ENCODE results near the gene TGFB3. TPM values are rescaled to one million over a fixed set of nuclear protein-coding genes. Genes with fewer than 3 reads are reported as not detected.
A peak's percentile ranks its signal among the peaks of the same experiment; 100 is the strongest.

TGFB3 gene
- total and polyA plus RNA-seq, 12 donors: 12.7 to 102 (median 45.0) TPM

DNA sequence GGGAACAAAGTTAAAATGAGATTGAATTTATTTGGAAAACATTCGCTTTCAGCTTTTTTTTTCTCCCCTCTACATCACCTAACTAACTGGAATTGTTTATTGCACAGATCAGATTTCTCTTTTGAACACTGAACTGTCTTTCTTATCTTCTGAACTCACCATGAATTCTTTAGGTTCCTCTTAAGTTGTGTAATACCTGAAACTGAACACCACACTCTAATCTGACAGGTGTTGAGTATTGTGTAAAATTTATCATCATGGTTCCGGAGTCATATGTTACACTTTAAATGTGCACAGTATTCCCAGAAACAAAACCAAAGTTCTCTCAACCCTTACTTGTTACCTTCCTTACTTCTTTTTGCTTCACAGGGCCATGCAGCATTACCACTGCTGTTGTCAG is 66.8 kb downstream of the TGFB3 start:
- no peaks in the 10 kb centered on the region for H3K36me3 ChIP-seq (replicated peaks in 1 of 2)
- no peak overlapping the region for H3K27ac ChIP-seq
- H3K9me3 ChIP-seq (replicated peaks in 1 of 3): no peaks in the 10 kb centered on the region
- no peak for DNase-seq
- no peaks in the 10 kb centered on the region for H3K4me1 ChIP-seq (replicated peaks in 1 of 2)
- H3K4me3 ChIP-seq: no peak overlapping the region
- H3K27me3 ChIP-seq: no peaks in the 10 kb centered on the region
- intact Hi-C loops (cut with DNase I): no loop called here
- TF ChIP-seq, protein P1, sequence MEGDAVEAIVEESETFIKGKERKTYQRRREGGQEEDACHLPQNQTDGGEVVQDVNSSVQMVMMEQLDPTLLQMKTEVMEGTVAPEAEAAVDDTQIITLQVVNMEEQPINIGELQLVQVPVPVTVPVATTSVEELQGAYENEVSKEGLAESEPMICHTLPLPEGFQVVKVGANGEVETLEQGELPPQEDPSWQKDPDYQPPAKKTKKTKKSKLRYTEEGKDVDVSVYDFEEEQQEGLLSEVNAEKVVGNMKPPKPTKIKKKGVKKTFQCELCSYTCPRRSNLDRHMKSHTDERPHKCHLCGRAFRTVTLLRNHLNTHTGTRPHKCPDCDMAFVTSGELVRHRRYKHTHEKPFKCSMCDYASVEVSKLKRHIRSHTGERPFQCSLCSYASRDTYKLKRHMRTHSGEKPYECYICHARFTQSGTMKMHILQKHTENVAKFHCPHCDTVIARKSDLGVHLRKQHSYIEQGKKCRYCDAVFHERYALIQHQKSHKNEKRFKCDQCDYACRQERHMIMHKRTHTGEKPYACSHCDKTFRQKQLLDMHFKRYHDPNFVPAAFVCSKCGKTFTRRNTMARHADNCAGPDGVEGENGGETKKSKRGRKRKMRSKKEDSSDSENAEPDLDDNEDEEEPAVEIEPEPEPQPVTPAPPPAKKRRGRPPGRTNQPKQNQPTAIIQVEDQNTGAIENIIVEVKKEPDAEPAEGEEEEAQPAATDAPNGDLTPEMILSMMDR (IDR thresholded peaks at IDR 0.05): no peak
- TF ChIP-seq POLR2A (IDR thresholded peaks at IDR 0.05): no peak
- WGBS, 4 donors: 96 to 100% (median 98%) methylated on average over 2 of the region's 2 CpGs

DNA sequence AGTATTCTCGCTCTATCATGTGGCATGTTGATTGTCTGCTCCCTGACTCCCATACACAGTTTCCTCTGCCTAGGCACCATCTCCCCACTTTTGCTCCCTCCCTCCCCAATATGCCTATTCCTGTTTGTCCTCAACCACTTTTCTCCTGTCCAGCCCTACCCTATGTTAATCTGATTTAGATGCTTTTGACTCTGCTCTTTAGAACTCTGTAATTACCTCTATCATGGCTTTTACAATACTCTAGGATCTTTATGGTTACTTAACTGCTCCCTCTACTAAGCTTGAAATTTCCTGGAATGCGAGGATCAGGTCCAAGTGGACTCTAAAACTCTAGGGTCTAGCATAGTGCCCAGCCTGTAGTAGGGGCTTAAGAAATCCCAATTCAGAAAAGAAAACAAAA is 68.6 kb downstream of the TGFB3 start:
- Histone ChIP-seq H3K27me3 (no peaks in the 10 kb centered on the region), H3K36me3 (replicated peaks in 1 of 2) (no peaks in the 10 kb centered on the region), H3K27ac (no peak overlapping the region), H3K9me3 (replicated peaks in 1 of 3) (no peaks in the 10 kb centered on the region), H3K4me1 (replicated peaks in 1 of 2) (no peaks in the 10 kb centered on the region), H3K4me3 (no peak overlapping the region)
- WGBS, 4 donors: 90 to 99% (median 97%) methylated on average over 2 of the region's 2 CpGs
- DNase-seq: no peak
- intact Hi-C loops (cut with DNase I): no loop called here
- TF ChIP-seq POLR2A (IDR thresholded peaks at IDR 0.05): no peak
- TF ChIP-seq, protein P1 (IDR thresholded peaks at IDR 0.05): no peak

DNA sequence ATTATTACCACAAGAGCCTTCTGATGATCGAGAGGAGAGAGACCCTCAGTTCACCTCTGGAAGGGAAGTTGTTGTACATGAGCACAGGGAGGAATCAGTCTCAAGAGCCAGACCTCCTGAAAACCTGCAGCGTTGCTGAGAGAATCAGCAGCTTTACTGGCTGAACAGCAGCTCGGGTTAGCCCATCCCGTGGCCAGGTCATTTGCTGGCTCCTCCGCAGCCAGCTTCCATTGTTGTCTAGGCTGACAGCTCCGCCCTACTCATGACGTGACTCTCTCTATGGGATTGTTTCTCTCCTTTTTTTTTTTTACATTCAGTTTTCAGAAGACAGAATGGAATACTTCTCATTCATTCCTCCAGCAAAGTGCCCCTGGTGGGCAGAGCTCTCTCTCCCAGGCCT is 69.9 kb downstream of the TGFB3 start:
- H3K4me1 ChIP-seq (replicated peaks in 1 of 2): no peaks in the 10 kb centered on the region
- intact Hi-C loops (cut with DNase I): no loop called here
- 72 to 75% (median 74%) methylated on average over 7 of the region's 7 CpGs for WGBS, 4 donors
- no peaks in the 10 kb centered on the region for H3K27me3 ChIP-seq
- no peaks in the 10 kb centered on the region for H3K9me3 ChIP-seq (replicated peaks in 1 of 3)
- no peak overlapping the region for H3K27ac ChIP-seq
- peak in 1 of 7 donors; percentile 57 for DNase-seq
- no peaks in the 10 kb centered on the region for H3K36me3 ChIP-seq (replicated peaks in 1 of 2)
- no peak overlapping the region for H3K4me3 ChIP-seq
- TF ChIP-seq, protein P1 (IDR thresholded peaks at IDR 0.05): no peak
- no peak for TF ChIP-seq POLR2A (IDR thresholded peaks at IDR 0.05)

DNA sequence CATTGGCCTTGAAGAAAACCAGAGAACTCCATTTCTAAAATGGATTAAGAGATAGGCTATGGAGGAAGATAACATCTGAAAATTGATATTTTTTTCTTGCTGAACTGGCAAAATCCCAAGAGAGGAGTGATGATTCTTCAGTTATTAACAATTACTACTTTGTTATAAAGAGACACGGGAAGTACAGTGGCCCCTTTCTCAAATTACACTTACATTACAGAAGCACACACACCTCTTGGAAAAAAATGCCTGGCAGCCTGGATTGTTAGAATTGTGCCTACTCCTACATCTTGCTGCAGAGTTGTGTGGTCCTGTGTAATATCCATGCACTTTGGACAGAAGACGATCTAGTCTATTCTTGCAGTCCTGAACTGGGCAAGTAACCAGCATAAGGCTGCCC is 71.7 kb downstream of the TGFB3 start:
- Histone ChIP-seq H3K27ac (no peak overlapping the region), H3K4me3 (no peak overlapping the region), H3K36me3 (replicated peaks in 1 of 2) (no peaks in the 10 kb centered on the region), H3K9me3 (replicated peaks in 1 of 3) (no peaks in the 10 kb centered on the region), H3K27me3 (no peaks in the 10 kb centered on the region), H3K4me1 (replicated peaks in 1 of 2) (no peaks in the 10 kb centered on the region)
- TF ChIP-seq, protein P1 (IDR thresholded peaks at IDR 0.05): no peak
- no peak for TF ChIP-seq POLR2A (IDR thresholded peaks at IDR 0.05)
- intact Hi-C loops (cut with DNase I): no loop called here
- 82 to 88% (median 85%) methylated on average over 2 of the region's 2 CpGs for WGBS, 4 donors
- no peak for DNase-seq

All from adrenal gland (tissue), 12 donors.